HPDE6-E6E7 (cell line): Measurements from ENCODE around the gene WDFY2.

Experiments used
- DNase-seq: peaks from one replicate; pipeline ENCODE4 v3.0.0; 2011; ENCODE audit warnings: missing footprints; ENCODE audit errors: extremely low spot score

The WDFY2 gene

DNA sequence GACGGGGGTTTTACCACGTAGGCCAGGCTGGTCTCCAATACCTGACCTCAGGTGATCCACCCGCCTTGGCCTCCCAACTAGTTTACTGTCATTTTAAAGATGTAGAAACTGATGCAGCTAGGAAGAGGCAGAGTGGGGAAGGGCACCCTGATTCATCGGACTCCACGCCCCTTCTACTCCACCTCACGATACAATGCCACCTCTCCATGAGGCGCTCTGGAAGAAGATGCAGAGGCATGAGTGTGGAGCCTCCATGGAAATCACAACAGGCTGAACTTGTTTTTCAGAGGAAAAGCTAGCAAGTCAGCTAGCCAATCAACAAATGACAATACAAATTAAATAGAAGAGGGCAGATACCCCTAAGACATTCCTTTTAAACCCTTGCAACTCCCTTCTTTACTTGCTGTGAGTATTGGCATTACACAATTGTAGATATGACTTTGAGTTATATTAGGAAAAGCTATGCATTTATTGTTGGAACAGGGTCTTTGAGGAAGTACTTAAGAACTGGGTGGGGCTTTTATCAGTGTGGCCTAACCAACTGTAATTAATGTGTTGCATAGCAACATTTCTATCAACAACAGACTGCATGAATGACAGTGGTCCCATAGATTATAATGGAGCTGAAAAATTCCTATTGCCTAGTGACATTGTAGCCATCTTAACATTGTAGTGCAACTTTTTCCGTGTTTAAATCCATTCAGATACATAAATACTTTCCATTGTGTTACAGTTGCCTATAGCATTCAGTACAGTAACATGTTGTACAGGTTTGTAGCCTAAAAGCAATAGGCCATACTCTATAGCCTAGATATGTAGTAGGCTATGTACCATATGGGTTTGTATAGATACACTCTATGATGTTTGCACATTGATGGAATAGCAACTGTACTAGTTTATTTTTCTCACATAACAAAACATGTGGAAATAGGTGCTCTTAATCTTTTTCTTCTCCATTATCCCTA, 17.6 kb downstream of the WDFY2 start:
- DNase-seq = no peak

DNA sequence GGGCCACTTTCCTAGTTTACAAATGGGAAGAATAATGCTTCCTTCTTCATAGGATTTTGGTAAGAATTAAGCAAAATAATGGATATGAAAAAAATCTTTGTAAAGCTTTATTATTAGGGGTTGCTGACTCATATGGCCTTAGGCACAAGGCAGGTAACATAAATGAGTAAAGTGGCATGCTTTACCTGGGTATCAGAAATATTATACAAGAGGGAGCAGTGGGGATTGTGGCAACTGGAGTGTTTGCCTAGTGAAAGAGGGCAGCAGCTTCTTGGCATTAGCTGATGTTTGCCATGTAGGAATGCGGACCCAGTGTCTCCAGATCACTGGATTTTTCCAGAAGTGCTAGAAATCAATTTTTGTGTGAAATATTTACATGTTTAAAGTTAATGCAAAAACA, 19.5 kb downstream of the WDFY2 start:
- DNase-seq = no peak

DNA sequence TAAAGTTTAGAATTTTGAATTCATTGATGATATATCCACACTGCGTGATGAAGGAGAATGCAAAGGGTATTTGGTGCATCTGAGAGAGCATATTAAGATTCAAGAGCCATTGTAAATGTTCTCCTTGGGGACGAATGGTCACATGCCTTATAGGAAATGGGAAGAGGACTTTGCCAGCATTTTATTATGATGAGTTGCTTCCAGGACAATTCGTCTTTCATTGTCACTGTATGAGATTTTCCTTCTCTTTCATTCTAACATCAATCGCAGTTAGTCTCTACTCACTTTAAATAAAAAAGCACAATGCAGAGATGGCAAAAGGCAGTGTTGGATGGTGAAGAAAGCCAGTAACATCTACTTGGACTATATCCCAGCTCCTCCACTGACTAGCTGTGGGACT, 21.4 kb downstream of the WDFY2 start:
- DNase-seq = no peak

- no peak for DNase-seq
Measured at GRCh38 chr13:51607165-51607564, 22.9 kb downstream of the WDFY2 start.

DNA sequence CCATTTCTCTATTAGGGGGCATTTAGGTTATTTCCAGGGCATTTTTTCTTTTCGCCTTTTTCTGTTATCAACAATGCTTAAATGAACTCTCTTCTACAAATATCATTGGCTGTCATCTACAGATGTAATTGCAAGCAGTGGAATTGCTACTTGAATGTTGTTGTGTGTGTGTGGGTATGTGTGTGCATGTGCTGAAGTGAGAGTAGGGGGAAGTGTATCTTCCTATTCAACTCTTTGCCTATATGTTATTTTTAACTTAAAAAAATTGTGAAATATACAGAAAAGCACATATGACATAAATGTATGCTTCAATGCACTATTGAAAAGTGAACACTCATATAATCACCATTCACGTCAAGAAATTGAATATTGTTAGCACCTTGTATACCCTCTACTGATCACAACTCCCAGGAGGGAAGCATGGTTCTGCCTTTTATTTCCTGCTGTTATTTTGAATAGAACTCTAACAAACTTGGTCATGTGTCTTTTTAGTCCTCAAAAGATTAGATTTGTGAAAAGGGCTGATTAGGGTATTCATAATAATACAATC, 24.7 kb downstream of the WDFY2 start:
- DNase-seq = no peak

- no peak for DNase-seq
Measured at GRCh38 chr13:51612867-51613266, 28.6 kb downstream of the WDFY2 start.

- no peak for DNase-seq
Measured at GRCh38 chr13:51613535-51613934, 29.3 kb downstream of the WDFY2 start.

GRCh38 chr13:51614350-51614786, 30.1 kb downstream of the WDFY2 start:
- no peak for DNase-seq

DNA sequence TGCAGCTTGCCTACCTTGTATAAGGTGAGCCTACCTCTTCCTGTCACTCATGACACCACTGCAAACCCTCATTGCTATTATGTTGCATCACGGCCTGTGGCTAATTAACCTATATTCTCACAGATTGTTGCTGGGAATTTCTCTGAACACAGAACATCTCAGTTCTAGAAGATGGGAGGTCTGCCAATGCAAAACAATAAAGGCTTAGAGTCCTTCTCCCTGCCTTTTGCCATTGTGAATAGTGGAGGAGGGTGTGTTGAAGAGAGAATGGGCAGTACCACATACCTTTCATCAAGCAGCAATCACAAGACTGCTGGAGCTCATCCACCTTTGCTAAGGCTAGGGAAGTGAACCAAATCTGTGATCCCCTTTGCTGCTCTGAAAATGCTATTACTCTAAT, 34.4 kb downstream of the WDFY2 start:
- no peak for DNase-seq

- DNase-seq = no peak
Measured at GRCh38 chr13:51619614-51620013, 35.4 kb downstream of the WDFY2 start.

DNA sequence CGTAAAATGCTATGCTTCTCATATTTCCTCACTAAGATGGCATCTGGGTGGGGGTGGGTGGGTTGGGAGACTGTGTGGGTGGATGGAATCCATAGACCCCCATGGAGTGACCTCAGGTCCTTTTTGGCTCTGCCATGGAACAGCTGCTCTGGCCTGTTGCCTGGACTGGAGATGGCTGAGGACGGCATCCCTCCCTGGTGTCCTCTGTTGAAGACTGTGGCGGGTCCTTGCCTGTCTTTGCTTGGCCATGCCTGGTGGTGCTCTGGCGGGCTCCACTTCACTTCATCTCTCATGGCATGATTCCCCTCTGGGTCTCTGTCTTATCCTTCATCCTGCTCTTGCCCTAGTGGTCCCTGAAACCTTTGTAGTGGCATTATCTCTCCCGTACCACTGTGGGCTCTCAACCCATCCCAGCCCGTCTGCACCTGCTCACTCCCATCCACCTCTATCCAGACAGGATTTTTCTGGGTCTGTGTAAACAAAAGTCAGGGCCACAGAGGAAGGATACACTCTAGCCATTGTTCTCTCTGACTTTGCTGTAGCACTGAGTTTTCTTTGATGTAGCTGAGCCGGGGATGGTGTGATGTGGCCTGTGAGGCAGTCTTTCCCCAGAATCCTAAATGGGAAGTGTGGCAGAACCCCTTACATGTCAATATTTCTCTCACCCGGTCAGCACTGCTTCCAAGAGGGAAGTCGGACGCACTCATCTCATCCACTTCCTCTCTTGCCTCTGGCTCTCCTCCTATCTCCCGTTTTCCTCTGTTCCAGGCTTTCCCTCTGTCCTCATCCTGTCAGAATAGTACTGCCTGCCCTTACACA, 36.1 kb downstream of the WDFY2 start:
- DNase-seq = no peak

- no peak for DNase-seq
Measured at GRCh38 chr13:51621602-51622001, 37.3 kb downstream of the WDFY2 start.

GRCh38 chr13:51623473-51623872, 39.2 kb downstream of the WDFY2 start:
- no peak for DNase-seq

DNA sequence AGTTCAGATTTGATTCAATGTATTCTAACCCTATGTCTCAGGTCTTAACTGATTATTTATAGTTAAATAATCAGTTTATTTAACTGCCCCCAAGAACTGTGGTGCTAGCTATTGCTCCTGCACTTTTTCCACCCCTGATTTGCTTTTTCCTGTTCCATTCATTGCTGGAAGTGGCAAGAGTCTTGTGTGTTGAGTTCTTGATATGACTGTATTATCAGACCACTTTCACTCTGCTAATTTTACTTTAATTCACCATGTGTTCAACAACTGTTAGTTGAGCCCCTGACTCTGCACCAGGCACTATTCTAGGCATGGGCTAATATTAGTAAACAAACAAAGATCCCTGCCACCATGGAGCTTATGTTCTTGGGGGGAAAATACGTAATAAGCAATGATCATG, 39.9 kb downstream of the WDFY2 start:
- DNase-seq = no peak

- DNase-seq = no peak
Measured at GRCh38 chr13:51624695-51625345, 40.6 kb downstream of the WDFY2 start.

DNA sequence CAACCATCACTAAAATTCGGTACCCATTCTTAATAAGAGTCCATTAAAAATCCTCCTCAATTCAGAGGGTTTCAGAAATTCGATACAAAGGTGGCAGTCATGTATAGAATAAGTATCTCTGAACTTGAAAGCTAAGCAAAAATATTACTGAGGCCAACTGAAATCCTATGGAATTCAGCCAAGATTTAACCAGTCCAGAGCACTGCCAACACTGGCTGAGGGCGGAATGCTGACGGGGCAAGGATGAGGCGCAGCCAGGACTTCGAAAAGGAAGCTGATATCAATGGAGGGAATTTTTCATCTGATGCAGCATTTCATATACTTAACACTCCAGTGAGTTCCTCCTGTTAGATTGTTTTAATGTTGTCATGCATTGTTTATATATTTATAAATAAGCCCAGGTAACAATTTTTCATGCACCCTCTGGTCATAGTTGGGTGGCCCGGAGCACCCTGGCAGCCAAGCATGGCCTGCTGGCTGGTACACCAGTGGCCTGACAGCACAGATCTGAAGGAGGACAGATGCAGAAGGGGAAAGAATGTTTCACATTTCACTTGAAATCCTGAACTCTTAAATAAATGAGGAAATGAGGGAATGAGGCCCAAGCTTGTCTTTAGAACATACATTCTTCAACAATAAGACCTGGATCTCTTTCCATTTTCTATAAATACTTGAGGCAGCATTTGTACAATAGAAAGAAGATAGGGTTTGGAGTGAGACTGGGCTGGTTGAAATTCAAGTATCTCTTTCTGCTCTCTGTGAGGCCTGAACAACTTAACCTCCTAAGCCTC, 41.5 kb downstream of the WDFY2 start:
- no peak for DNase-seq

- DNase-seq = no peak
Measured at GRCh38 chr13:51626749-51627148, 42.5 kb downstream of the WDFY2 start.

GRCh38 chr13:51628059-51628852, 44.0 kb downstream of the WDFY2 start:
- no peak for DNase-seq

- DNase-seq = no peak
Measured at GRCh38 chr13:51629491-51630287, 45.4 kb downstream of the WDFY2 start.

- DNase-seq = no peak
Measured at GRCh38 chr13:51630288-51630615, 46.0 kb downstream of the WDFY2 start.
